Mesenchymal stem cell (in vitro differentiated cells and primary cell): ENCODE measurements around the gene MRPL50.

Experiments used
- DNase-seq: peaks from one replicate; pipeline ENCODE4 v3.0.0-alpha.2; 2013
- H2AFZ ChIP-seq: one replicate; pipeline ENCODE4 v1.6.1; 2013; ENCODE audit warnings: low read depth, mild to moderate bottlenecking, control low read depth, inconsistent platforms, low read length, moderate library complexity
- H2AK5ac ChIP-seq: 2 replicates; pipeline ENCODE4 v1.6.1; 2013; ENCODE audit warnings: low read length, moderate library complexity, mild to moderate bottlenecking, inconsistent platforms; ENCODE audit not compliant: severe bottlenecking
- H2BK120ac ChIP-seq: one replicate; pipeline ENCODE4 v1.6.1; 2013; ENCODE audit warnings: low read depth, mild to moderate bottlenecking, inconsistent platforms, low read length, moderate library complexity
- H2BK12ac ChIP-seq, 2 experiments: one replicate each; pipeline ENCODE4 v1.6.1; 2013; ENCODE audit warnings: inconsistent platforms in 2 of 2, low read length in 2 of 2, mild to moderate bottlenecking in 2 of 2, moderate library complexity in 2 of 2, control low read depth in 1 of 2
- H2BK15ac ChIP-seq: one replicate; pipeline ENCODE4 v1.6.1; 2013; ENCODE audit warnings: mild to moderate bottlenecking, low read depth, inconsistent platforms; ENCODE audit not compliant: poor library complexity, severe bottlenecking
- H2BK5ac ChIP-seq: 2 replicates; pipeline ENCODE4 v1.6.1; 2013; ENCODE audit warnings: low read depth, mild to moderate bottlenecking, low read length, control low read depth, inconsistent platforms; ENCODE audit not compliant: poor library complexity, severe bottlenecking
- H3K14ac ChIP-seq, 2 experiments: one replicate each; pipeline ENCODE4 v1.6.1; 2013; ENCODE audit warnings: inconsistent platforms in 2 of 2, low read length in 2 of 2, control low read depth in 1 of 2, mild to moderate bottlenecking in 1 of 2, moderate library complexity in 1 of 2
- H3K18ac ChIP-seq, 2 experiments: one replicate each; pipeline ENCODE4 v1.6.1; 2013; ENCODE audit warnings: inconsistent platforms in 2 of 2, low read length in 2 of 2, control low read depth in 1 of 2, low read depth in 1 of 2, mild to moderate bottlenecking in 1 of 2
- H3K23ac ChIP-seq, 2 experiments: one replicate each; pipeline ENCODE4 v1.6.1; 2013; ENCODE audit warnings: inconsistent platforms in 2 of 2, low read length in 2 of 2, mild to moderate bottlenecking in 2 of 2, moderate library complexity in 2 of 2, control low read depth in 1 of 2
- H3K27ac ChIP-seq: 2 replicates; pipeline ENCODE4 v1.5.1; 2013; ENCODE audit warnings: mild to moderate bottlenecking, moderate library complexity, low read length, control low read depth, inconsistent platforms; ENCODE audit not compliant: poor library complexity, severe bottlenecking
- H3K27me3 ChIP-seq, 2 experiments: 2 replicates each; pipeline versions ENCODE4 v1.6.1 to v1.7.0; 2013; ENCODE audit warnings: low read length in 2 of 2, mild to moderate bottlenecking in 2 of 2, moderate library complexity in 2 of 2, control low read depth in 1 of 2, inconsistent platforms in 1 of 2; ENCODE audit not compliant: control insufficient read depth in 1 of 2, insufficient read depth in 1 of 2
- H3K36me3 ChIP-seq, 2 experiments: 2 replicates each; pipeline versions ENCODE4 v1.6.1 to v1.7.0; 2013; ENCODE audit warnings: low read length in 2 of 2, control low read depth in 1 of 2, inconsistent platforms in 1 of 2, low read depth in 1 of 2, mild to moderate bottlenecking in 1 of 2; ENCODE audit not compliant: insufficient read depth in 2 of 2, control insufficient read depth in 1 of 2
- H3K4ac ChIP-seq, 2 experiments: one replicate each; pipeline ENCODE4 v1.6.1; 2013; ENCODE audit warnings: inconsistent platforms in 2 of 2, low read length in 2 of 2, mild to moderate bottlenecking in 2 of 2, moderate library complexity in 2 of 2, control low read depth in 1 of 2, low read depth in 1 of 2
- H3K4me1 ChIP-seq: 2 replicates; pipeline ENCODE4 v1.6.1; 2013; ENCODE audit warnings: low read depth, low read length, control low read depth; ENCODE audit not compliant: control insufficient read depth, insufficient read depth
- H3K4me2 ChIP-seq: 2 replicates; pipeline ENCODE4 v1.6.1; 2013; ENCODE audit warnings: low read length, mild to moderate bottlenecking, inconsistent platforms; ENCODE audit not compliant: poor library complexity, severe bottlenecking
- H3K4me3 ChIP-seq, 2 experiments: 2 replicates each; pipeline versions ENCODE4 v1.5.1 to v1.7.0; 2013; ENCODE audit warnings: low read length in 2 of 2, mild to moderate bottlenecking in 2 of 2, control low read depth in 1 of 2, low read depth in 1 of 2; ENCODE audit not compliant: insufficient read depth in 1 of 2
- H3K79me1 ChIP-seq: replicated peaks from 2 replicates; pipeline ENCODE4 v1.6.1; 2013; ENCODE audit warnings: mild to moderate bottlenecking, control low read depth, low read length, inconsistent platforms; ENCODE audit not compliant: poor library complexity, severe bottlenecking
- H3K9ac ChIP-seq: 2 replicates; pipeline ENCODE4 v1.7.0; 2013; ENCODE audit warnings: mild to moderate bottlenecking, low read length, moderate library complexity
- H3K9me3 ChIP-seq: 2 replicates; pipeline ENCODE4 v1.7.0; 2013; ENCODE audit warnings: mild to moderate bottlenecking, low read length; ENCODE audit not compliant: control insufficient read depth
- H4K8ac ChIP-seq: one replicate; pipeline ENCODE4 v1.6.1; 2013; ENCODE audit warnings: inconsistent platforms, mild to moderate bottlenecking, low read length, moderate library complexity
- H4K91ac ChIP-seq: one replicate; pipeline ENCODE4 v1.6.1; 2013; ENCODE audit warnings: mild to moderate bottlenecking, low read length, inconsistent platforms
- WGBS: methylation state at CpG from one replicate; pipeline ENCODE4 v1.1.7; 2013; ENCODE audit warnings: mixed read lengths; 5-methylcytosine and 5-hydroxymethylcytosine counted together

The MRPL50 gene

GRCh38 chr9:101371813-101372212, 26.6 kb downstream of the MRPL50 start:
- Histone ChIP-seq H3K4me2 (no peak overlapping the region), H2BK5ac (no peak overlapping the region), H3K9me3 (no peaks in the 10 kb centered on the region), H2AK5ac (no peak overlapping the region), H2AFZ (no peak overlapping the region), H2BK15ac (no peak overlapping the region), H3K79me1 (peaks cover 1% of the 10 kb centered on the region), H4K91ac (no peak overlapping the region), H3K18ac (no peak overlapping the region), H2BK120ac (no peak overlapping the region), H3K4ac (no peak overlapping the region), H4K8ac (no peak overlapping the region), H3K9ac (no peak overlapping the region), H3K36me3 (no peaks in the 10 kb centered on the region), H2BK12ac (no peak overlapping the region), H3K4me1 (peaks cover 3% of the 10 kb centered on the region), H3K4me3 (no peak overlapping the region), H3K14ac (no peak overlapping the region), H3K27me3 (no peaks in the 10 kb centered on the region), H3K23ac (no peak overlapping the region), H3K27ac (no peak overlapping the region)
- no peak for DNase-seq
- 80% methylated on average over 1 of the region's 3 CpGs for WGBS

DNA sequence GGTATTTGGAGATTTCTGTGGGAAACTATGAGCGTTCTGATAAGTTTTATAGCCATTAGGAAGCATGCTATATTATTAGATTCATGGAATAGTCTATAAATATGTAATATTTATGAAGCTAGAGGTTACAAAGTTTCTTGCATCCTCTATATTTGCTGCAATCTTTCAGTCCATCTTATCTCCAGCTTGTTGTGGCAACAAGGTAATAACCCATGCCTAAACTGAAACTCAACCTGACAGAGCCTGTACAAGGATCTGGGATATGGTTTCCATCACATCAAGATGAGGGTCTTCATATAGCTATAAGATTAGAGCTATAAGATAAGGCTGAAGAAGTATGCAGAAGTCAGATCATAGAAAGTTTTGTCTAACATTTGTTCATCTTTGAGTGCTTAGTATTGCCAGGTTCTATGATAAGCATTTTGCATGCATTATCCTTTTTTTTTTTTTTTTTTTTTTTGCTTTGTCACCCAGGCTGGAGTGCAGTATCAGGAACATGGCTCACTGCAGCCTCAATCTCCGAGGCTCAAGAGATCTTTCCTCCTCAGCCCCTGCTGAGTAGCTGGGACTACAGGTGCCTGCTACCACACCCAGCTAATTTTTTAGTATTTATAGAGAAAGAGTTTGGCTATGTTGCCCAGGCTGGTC, 28.4 kb downstream of the MRPL50 start:
- Histone ChIP-seq H4K91ac (no peak overlapping the region), H3K23ac (no peak overlapping the region), H3K27me3 (no peaks in the 10 kb centered on the region), H3K9ac (no peak overlapping the region), H2AFZ (no peak overlapping the region), H3K4ac (no peak overlapping the region), H3K27ac (no peak overlapping the region), H2BK15ac (no peak overlapping the region), H3K36me3 (no peaks in the 10 kb centered on the region), H3K9me3 (no peaks in the 10 kb centered on the region), H4K8ac (no peak overlapping the region), H3K4me1 (peaks cover 2% of the 10 kb centered on the region), H2BK120ac (no peak overlapping the region), H3K14ac (no peak overlapping the region), H2BK5ac (no peak overlapping the region), H3K18ac (no peak overlapping the region), H3K4me3 (no peak overlapping the region), H3K79me1 (no peaks in the 10 kb centered on the region), H3K4me2 (no peak overlapping the region), H2AK5ac (no peak overlapping the region), H2BK12ac (no peak overlapping the region)
- no peak for DNase-seq
- WGBS = no CpG with 5 or more reads among the region's 2 CpGs

DNA sequence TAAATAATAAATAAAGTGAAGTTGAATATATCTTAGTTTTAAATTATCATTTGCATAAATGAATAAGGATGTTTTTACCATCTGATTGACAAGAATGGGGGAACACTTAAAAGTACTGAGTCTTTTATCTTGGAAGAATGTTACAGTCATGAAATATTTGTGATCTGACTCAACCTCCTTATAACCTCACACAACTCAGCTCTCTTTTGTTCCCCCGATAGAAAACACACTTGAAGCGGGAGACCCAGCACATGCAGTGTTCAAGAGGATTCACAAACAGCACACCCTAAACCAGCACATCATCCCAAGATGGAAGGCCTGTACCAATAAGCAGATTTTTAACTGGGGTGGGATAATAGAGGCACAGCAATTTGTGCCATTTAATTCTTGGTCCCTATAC, 29.1 kb downstream of the MRPL50 start:
- Histone ChIP-seq H2BK15ac (no peak overlapping the region), H3K23ac (no peak overlapping the region), H3K4me1 (peaks cover 2% of the 10 kb centered on the region), H4K8ac (no peak overlapping the region), H3K4me2 (no peak overlapping the region), H3K9ac (no peak overlapping the region), H2BK5ac (no peak overlapping the region), H3K79me1 (no peaks in the 10 kb centered on the region), H4K91ac (no peak overlapping the region), H2BK120ac (no peak overlapping the region), H3K14ac (no peak overlapping the region), H2AK5ac (no peak overlapping the region), H3K27ac (peak overlapping the region; percentile 50), H3K4me3 (no peak overlapping the region), H3K27me3 (no peaks in the 10 kb centered on the region), H3K9me3 (no peaks in the 10 kb centered on the region), H2AFZ (no peak overlapping the region), H3K18ac (no peak overlapping the region), H3K36me3 (no peaks in the 10 kb centered on the region), H3K4ac (no peak overlapping the region), H2BK12ac (no peak overlapping the region)
- no peak for DNase-seq
- WGBS = no CpG with 5 or more reads among the region's 2 CpGs

- no peak overlapping the region for H2BK120ac ChIP-seq
- no peak overlapping the region for H2BK12ac ChIP-seq
- no peak overlapping the region for H3K27ac ChIP-seq
- no peak overlapping the region for H2BK5ac ChIP-seq
- no peak overlapping the region for H4K8ac ChIP-seq
- no peaks in the 10 kb centered on the region for H3K9me3 ChIP-seq
- no peak overlapping the region for H4K91ac ChIP-seq
- no peaks in the 10 kb centered on the region for H3K79me1 ChIP-seq
- H3K9ac ChIP-seq = no peak overlapping the region
- H3K27me3 ChIP-seq = no peaks in the 10 kb centered on the region
- H3K23ac ChIP-seq = no peak overlapping the region
- DNase-seq = no peak
- no peak overlapping the region for H2BK15ac ChIP-seq
- H3K4me2 ChIP-seq = no peak overlapping the region
- H2AFZ ChIP-seq = no peak overlapping the region
- H3K4me1 ChIP-seq = peaks cover 2% of the 10 kb centered on the region
- no peak overlapping the region for H3K14ac ChIP-seq
- WGBS = 89% methylated on average over 1 of the region's 3 CpGs
- no peak overlapping the region for H2AK5ac ChIP-seq
- H3K4me3 ChIP-seq = no peak overlapping the region
- no peak overlapping the region for H3K18ac ChIP-seq
- H3K36me3 ChIP-seq = no peaks in the 10 kb centered on the region
- no peak overlapping the region for H3K4ac ChIP-seq
These were observed 31.1 kb downstream of the MRPL50 start for GRCh38 chr9:101367323-101367722.
